HG03571 (cell line): Measurements from ENCODE around the gene USP32.
"Not testable (repeated sequence)": the region's sequence is repeated elsewhere in the genome, so short reads cannot be mapped to it uniquely, and the experiment has no call there.

Source experiments
- ATAC-seq: cut with Tn5 transposase; IDR thresholded peaks from one replicate; pipeline ENCODE4 v1.9.1; 2021; ENCODE audit not compliant: unreplicated experiment

USP32 gene

GRCh38 chr17:60392042-60392844, at the start of gene USP32:
USP32 (minus strand) TSS chr17:60392133; CDS start chr17:60391939, 194 bp downstream.
- peak; percentile 72 for ATAC-seq

- no peak for ATAC-seq
These were observed 47.6 kb upstream of the USP32 start for GRCh38 chr17:60439501-60439900.

- ATAC-seq: no peak
These were observed 44.7 kb upstream of the USP32 start for GRCh38 chr17:60436676-60437075.

- no peak for ATAC-seq
These were observed 43.6 kb upstream of the USP32 start for GRCh38 chr17:60435244-60436167.

- ATAC-seq: not testable (repeated sequence)
These were observed 41.4 kb upstream of the USP32 start for GRCh38 chr17:60433021-60433997.

- not testable (repeated sequence) for ATAC-seq
These were observed 38.6 kb upstream of the USP32 start for GRCh38 chr17:60430561-60430960.

- not testable (repeated sequence) for ATAC-seq
These were observed 36.6 kb upstream of the USP32 start for GRCh38 chr17:60428491-60428890.

GRCh38 chr17:60426596-60426995, 34.7 kb upstream of the USP32 start:
- no peak for ATAC-seq

GRCh38 chr17:60425626-60426025, 33.7 kb upstream of the USP32 start:
- no peak for ATAC-seq

- ATAC-seq: no peak
These were observed 31.9 kb upstream of the USP32 start for GRCh38 chr17:60423865-60424264.

GRCh38 chr17:60422162-60422665, 30.3 kb upstream of the USP32 start, which contains the start of gene CHCT1:
CHCT1 (plus strand) TSS chr17:60422489; CDS start chr17:60422593, 104 bp downstream.
- no peak for ATAC-seq

- ATAC-seq: peak; percentile 79
These were observed 29.6 kb upstream of the USP32 start for GRCh38 chr17:60421273-60422161.

GRCh38 chr17:60419875-60420274, 27.9 kb upstream of the USP32 start:
- ATAC-seq: not testable (repeated sequence)

GRCh38 chr17:60419003-60419402, 27.1 kb upstream of the USP32 start:
- not testable (repeated sequence) for ATAC-seq

- no peak for ATAC-seq
These were observed 24.5 kb upstream of the USP32 start for GRCh38 chr17:60416368-60416925.

- ATAC-seq: no peak
These were observed 23.2 kb upstream of the USP32 start for GRCh38 chr17:60415146-60415545.

- ATAC-seq: no peak
These were observed 20.8 kb upstream of the USP32 start for GRCh38 chr17:60412701-60413100.

GRCh38 chr17:60410001-60410400, 18.1 kb upstream of the USP32 start:
- ATAC-seq: no peak

GRCh38 chr17:60406887-60407286, 15.0 kb upstream of the USP32 start:
- ATAC-seq: no peak
